Omental fat pad (tissue), 4 donors: Measurements from ENCODE around the gene MYO19. TPM values are rescaled to one million over a fixed set of nuclear protein-coding genes. Genes with fewer than 3 reads are reported as not detected.

ENCODE experiments used
- ATAC-seq: fragments of 150-250 bp; one replicate; pipeline ENCODE4 v1.9.1; 2016; ENCODE audit warnings: mild to moderate bottlenecking, moderate library complexity; ENCODE audit not compliant: low FRiP score
- DNase-seq: peaks from one replicate; pipeline ENCODE4 v3.0.0-alpha.2; 2019; ENCODE audit warnings: low spot score
- total RNA-seq, 4 donors: library from RNA; depleted of rRNA; stranded (reverse); fragments of >200 nt; gene quantifications; one replicate each; pipeline ENCODE4 v1.1.0, GENCODE V29; 2016
- TF ChIP-seq, protein P1 (sequence below), 3 donors: fragments of 450-650 bp; IDR thresholded peaks; one replicate each; pipeline ENCODE4 v1.5.1; 2016 to 2017; ENCODE audit warnings: antibody characterized with exemption in 3 of 3, mild to moderate bottlenecking in 3 of 3, moderate library complexity in 2 of 3

MYO19 gene
- total RNA-seq, 4 donors from 2014 or later, result 25.6 to 103 (median 39.6) TPM

DNA sequence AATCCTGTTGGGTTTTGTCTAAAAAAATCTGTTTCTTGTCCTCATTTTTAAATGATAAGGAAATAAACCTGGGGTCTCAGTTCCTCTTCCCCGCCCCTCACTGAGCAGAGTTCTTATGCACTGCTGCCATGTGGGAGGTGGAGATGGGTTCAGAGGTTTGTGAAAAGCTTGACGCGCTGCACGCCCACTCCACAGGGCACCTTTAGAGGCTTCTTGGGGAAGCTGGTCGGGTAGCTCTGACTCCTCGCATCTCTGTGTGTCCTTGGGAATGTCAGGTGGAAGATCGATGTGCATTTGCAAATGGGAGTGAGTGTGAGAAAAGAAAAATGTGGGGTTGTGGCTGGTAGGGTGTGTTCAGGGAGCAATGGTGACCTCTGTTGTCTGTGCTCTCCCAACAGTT lies 52.8 kb downstream of the MYO19 start:
- ATAC-seq (no peak), DNase-seq (no peak)
- TF ChIP-seq, protein P1, sequence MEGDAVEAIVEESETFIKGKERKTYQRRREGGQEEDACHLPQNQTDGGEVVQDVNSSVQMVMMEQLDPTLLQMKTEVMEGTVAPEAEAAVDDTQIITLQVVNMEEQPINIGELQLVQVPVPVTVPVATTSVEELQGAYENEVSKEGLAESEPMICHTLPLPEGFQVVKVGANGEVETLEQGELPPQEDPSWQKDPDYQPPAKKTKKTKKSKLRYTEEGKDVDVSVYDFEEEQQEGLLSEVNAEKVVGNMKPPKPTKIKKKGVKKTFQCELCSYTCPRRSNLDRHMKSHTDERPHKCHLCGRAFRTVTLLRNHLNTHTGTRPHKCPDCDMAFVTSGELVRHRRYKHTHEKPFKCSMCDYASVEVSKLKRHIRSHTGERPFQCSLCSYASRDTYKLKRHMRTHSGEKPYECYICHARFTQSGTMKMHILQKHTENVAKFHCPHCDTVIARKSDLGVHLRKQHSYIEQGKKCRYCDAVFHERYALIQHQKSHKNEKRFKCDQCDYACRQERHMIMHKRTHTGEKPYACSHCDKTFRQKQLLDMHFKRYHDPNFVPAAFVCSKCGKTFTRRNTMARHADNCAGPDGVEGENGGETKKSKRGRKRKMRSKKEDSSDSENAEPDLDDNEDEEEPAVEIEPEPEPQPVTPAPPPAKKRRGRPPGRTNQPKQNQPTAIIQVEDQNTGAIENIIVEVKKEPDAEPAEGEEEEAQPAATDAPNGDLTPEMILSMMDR (IDR thresholded peaks at IDR 0.05), result no peak

DNA sequence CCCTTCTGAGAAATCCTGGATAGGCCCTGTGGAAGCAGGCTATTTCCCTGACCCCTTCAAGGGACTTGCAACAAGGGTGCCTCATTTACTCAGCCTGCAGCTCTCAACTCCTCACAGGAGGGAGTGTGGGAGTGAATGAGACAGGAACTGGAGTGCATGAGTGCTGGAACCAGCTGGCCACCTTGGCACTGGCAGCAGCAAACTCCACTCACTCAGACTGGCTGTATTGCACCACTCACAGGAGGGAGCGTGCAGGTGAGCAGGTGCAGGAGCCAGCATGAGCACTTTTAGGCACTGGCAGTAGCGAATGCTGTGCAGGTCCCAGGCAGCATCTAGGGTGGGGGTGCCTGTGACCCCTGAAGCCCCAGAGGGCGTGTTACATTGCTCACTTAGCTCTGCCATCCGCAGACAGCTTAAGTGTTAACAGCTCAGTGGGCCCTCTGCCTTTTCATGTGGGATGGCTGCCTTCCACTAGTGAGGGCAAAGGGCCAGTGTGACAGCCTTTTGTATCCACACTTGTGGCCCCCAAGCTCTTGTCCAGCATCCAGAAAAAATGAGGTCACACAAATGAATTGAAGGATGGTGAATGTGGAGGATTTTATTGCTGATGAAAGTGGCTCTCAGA lies 59.2 kb downstream of the MYO19 start:
- ATAC-seq (no peak), DNase-seq (no peak)
- TF ChIP-seq, protein P1 (IDR thresholded peaks at IDR 0.05), result no peak

DNA sequence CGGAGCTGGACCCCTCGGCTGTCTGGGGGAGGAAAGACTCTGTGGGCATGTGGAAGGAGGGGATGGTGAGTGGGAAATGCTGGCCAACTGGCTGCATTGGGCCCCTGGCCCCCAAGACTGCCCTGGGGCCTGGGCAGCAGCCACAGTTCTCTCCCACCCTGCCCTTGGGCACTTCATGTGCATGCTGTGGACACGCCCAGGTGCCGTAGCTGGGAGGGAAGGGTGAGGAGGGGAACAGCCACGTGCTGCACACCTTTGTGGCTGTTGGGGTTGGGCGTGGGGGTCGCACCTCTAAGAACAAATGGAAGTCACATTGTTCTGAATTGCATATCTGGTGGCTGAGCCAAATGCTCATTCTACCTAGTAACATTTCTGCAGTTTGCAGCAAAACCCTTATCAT lies 60.1 kb downstream of the MYO19 start:
- TF ChIP-seq, protein P1 (IDR thresholded peaks at IDR 0.05), result no peak
- DNase-seq, result no peak
- no peak for ATAC-seq

DNA sequence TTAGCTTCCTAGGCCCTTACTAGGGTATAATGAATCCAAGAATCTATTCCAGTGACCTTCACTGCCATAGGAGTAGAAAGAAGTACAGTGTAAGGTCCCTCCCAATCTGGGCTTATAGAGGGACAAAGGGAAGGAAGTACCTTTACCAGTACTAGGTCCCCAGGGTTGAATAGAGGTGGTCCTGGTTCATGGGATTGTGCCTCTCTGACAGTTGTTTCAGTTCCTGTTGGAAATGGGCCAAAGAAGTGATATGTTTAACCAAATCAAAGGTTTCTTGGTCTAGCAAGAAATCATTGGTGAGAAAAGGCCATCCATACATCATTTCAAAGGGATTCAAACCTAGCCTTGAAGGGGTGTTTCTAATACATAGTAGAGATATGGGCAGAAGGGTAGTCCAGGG lies 64.2 kb downstream of the MYO19 start:
- ATAC-seq (no peak), DNase-seq (no peak)
- TF ChIP-seq, protein P1 (IDR thresholded peaks at IDR 0.05), result no peak

DNA sequence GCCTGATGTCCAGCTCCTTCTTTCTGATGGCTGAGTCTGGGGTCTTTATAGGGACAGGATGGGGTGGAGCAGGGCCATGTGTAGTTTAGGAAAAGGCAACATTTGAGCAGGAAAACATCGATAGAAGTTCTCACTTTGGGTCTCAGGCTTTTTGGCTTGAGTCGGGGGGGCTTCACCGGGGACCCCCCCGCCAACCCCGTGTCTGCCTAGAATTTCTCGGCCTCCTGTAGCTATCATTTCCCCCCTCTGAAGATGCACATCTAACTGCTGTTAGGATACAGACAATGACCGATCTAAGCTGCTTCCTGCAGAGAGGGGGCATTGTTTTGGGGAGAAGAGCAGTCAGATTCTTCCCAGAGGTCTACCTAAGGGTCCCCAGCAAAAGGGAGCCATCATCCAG lies 64.9 kb downstream of the MYO19 start:
- ATAC-seq (no peak), DNase-seq (no peak)
- TF ChIP-seq, protein P1 (IDR thresholded peaks at IDR 0.05), result no peak

DNA sequence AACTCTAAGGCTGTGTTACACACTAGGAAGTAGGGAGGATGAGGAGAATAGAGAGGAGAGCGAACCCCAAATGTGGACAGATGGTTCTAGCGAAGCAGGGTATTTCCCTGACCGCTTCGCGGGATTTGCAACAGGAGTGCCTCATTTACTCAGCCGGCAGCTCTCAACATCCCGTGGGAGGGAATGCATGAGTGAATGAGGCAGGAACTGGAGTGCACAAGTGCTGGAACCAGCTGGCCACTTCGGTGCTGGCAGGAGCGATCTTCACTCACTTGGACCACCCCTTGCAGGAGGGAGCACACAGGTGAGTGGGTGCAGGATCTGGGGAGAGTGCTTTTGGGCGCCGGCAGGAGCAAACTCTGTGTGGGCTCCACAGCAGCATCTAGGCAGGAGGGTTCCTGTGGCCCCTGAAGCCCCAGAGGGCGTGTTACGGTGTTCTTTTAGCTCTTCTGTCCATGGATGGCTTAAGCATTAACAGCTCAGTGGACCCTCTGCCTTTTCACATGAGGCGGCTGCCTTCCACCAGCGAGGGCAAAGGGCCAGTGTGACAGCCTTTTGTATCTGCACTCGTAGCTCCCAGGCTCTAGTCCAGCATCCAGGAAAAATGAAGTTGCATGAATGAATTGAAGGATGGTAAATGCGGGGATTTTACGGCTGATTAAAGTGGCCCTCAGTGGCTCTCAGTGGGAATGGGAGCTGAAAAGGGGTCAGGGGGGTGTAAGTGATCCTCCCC lies 65.6 kb downstream of the MYO19 start:
- TF ChIP-seq, protein P1 (IDR thresholded peaks at IDR 0.05), result no peak
- no peak for ATAC-seq

DNA sequence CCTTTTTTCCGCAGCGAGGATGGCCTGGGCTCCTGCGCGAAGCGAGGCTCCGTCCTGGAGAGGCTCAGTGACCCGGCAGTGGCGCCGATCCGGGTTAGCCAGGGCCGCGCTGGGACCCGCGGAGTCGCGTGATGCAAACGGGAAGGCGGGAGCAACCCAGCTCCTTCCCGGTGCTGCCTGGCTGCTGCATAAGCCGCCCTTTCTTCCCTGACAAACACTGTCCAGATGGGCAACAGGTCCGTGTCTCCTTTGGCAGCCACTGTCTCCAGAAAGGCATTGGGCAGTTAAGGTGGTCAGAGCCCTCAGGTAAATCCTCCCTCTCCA lies 69.9 kb downstream of the MYO19 start:
- TF ChIP-seq, protein P1 (IDR thresholded peaks at IDR 0.05), result no peak
- no peak for ATAC-seq
- no peak for DNase-seq

More for the DNA sequence above, 65.6 kb downstream of the MYO19 start:
- no peak for DNase-seq
